ENCODE measurements around the gene UPK1B.
"Not testable (repeated sequence)": the region's sequence is repeated elsewhere in the genome, so short reads cannot be mapped to it uniquely, and the experiment has no call there.

UPK1B gene

GRCh38 chr3:119173325-119173724 is at the start of gene UPK1B:
Gene UPK1B (plus strand): TSS chr3:119173598. CDS start chr3:119186742, 13,144 bp downstream.
- DNase-seq (ENCODE audit: insufficient read length, low spot score): no peak
- no peak for TF ChIP-seq POLR2A (IDR thresholded peaks at IDR 0.05; ENCODE audit: low read depth, low read length)
- no peak for FAIRE-seq

- DNase-seq (ENCODE audit: insufficient read length, low spot score) (no peak), FAIRE-seq (no peak)
- no peak for TF ChIP-seq POLR2A (IDR thresholded peaks at IDR 0.05; ENCODE audit: low read depth, low read length)
Measured at GRCh38 chr3:119125342-119125741, 48.1 kb upstream of the UPK1B start.

DNA sequence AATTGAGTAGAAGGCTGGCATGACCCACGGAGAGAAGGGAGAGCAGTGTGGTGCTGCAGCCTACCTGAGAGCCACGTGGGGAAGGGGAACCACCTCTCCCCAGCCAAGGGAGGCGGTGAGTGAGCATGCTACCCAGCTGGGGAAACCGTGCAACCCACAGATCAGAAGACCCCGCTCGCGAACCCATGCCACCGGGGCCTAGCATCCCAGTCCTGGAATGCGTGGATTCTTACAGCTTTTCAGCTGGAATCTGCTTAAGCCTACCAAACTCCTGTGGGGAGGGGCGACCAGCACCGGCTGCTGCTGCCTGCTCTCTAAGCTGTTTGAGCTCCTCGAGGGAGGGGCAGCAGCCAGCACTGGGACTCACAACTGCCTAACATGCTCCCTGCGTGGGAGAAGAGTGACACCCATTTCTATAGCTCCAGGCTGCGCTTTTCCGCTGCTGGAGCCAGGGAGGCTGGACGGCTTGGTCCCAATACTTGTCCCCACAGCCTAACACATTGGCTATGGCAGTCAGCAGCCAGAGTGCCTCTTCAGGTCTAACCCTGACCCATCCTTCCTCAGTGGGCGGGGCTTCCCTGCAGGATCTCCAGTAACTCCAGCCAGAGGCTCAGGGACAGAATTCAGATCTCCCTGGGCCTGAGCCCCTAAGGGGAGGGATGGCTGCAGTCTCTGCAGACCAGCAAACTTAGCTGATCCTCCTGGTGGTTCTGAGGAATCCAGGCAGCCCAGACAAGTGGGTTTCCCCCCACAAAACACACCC is 47.5 kb upstream of the UPK1B start:
- no peak for FAIRE-seq

DNA sequence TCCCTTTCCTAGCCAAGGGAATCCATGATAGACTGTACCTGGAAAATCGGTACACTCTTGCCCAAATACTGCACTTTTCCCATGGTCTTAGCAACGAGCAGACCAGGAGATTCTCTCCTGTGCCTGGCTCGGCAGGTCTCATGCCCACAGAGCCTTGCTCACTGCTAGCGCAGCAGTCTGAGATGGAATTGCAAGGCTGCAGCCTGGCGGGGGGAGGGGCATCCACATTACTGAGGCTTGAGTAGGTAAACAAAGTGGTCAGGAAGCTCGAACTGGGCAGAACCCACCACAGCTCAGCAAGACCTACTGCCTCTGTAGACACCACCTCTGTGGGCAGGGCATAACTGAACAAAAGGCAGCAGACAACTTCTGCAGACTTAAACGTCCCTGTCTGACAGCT is 43.1 kb upstream of the UPK1B start:
- not testable (repeated sequence) for DNase-seq (ENCODE audit: insufficient read length, low spot score); FAIRE-seq

More for the DNA sequence above, 47.5 kb upstream of the UPK1B start:
- DNase-seq (ENCODE audit: insufficient read length, low spot score): no peak
- no peak for TF ChIP-seq POLR2A (IDR thresholded peaks at IDR 0.05; ENCODE audit: low read depth, low read length)

GRCh38 chr3:119132291-119132690 is 41.1 kb upstream of the UPK1B start:
- DNase-seq (ENCODE audit: insufficient read length, low spot score): not testable (repeated sequence)

DNA sequence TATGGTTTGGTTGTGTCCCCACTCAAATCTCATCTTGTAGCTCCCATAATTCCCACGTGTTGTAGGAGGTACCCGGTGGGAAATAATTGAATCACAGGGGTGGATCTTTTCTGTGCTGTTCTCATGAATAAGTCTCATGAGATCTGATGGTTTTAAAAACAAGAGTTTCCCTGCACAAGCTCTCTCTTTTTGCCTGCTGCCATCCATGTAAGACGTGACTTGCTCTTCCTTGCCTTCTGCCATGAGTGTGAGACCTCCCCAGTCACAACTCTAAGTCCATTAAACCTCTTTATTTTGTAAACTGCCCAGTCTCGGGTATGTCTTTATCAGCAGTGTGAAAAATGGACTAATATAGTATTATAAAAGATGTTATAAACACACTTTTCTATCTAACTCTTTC is 34.0 kb upstream of the UPK1B start:
- DNase-seq (ENCODE audit: insufficient read length, low spot score); FAIRE-seq: not testable (repeated sequence)

More at GRCh38 chr3:119132291-119132690, 41.1 kb upstream of the UPK1B start:
- not testable (repeated sequence) for FAIRE-seq

GRCh38 chr3:119140466-119140865 is 32.9 kb upstream of the UPK1B start:
- FAIRE-seq: no peak
- no peak for TF ChIP-seq POLR2A (IDR thresholded peaks at IDR 0.05; ENCODE audit: low read depth, low read length)
- no peak for DNase-seq (ENCODE audit: insufficient read length, low spot score)

- DNase-seq (ENCODE audit: insufficient read length, low spot score) (no peak), FAIRE-seq (no peak)
- no peak for TF ChIP-seq POLR2A (IDR thresholded peaks at IDR 0.05; ENCODE audit: low read depth, low read length)
Measured at GRCh38 chr3:119145128-119145499, 28.3 kb upstream of the UPK1B start.

DNA sequence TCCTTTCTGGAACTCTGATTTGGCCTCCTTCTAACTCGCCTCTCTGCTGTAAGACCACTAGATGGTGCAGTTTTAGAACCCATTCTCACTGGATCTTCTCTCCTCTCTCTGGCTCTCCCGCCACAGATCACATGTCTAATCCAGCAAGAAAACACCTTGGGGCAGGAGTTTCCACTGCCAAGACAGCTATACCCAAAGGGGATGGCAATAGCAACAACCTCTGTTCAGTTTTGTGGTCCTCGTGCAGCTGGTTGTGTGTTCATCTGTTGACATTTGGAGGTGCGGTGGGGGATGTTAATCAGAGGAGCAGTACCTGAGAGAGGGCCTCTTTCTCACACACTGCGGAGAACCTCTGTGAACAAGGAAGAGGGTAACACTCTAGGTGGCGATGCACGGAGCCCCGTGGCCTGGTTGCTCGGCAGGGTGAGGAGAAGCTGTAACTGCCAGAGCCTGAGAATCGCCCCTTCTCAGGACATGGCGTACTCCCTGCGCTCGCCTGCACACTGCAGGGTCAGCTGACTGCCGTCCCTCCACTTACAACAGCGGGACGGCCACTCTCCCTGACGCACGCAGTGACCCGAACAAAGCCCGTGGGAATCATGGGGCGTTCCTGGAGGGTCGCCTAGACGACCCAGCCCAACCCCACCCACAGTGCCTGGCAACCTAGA is 27.8 kb upstream of the UPK1B start, which contains the start of gene TEX55:
Gene TEX55 (plus strand): TSS at position 666 of the 668 bp plus-strand sequence. CDS start 25 bp downstream, outside the sequence.
- DNase-seq (ENCODE audit: insufficient read length, low spot score) (peak; percentile 48), FAIRE-seq (peak; percentile 90)
- no peak for TF ChIP-seq POLR2A (IDR thresholded peaks at IDR 0.05; ENCODE audit: low read depth, low read length)

GRCh38 chr3:119146578-119147375 is 26.6 kb upstream of the UPK1B start:
- no peak for TF ChIP-seq POLR2A (IDR thresholded peaks at IDR 0.05; ENCODE audit: low read depth, low read length)
- FAIRE-seq (no peak), DNase-seq (ENCODE audit: insufficient read length, low spot score) (no peak)

- DNase-seq (ENCODE audit: insufficient read length, low spot score) (no peak), FAIRE-seq (no peak)
- no peak for TF ChIP-seq POLR2A (IDR thresholded peaks at IDR 0.05; ENCODE audit: low read depth, low read length)
Measured at GRCh38 chr3:119147494-119147893, 25.9 kb upstream of the UPK1B start.

GRCh38 chr3:119148493-119149180 is 24.8 kb upstream of the UPK1B start:
- FAIRE-seq (peak; percentile 33), DNase-seq (ENCODE audit: insufficient read length, low spot score) (no peak)
- no peak for TF ChIP-seq POLR2A (IDR thresholded peaks at IDR 0.05; ENCODE audit: low read depth, low read length)

DNA sequence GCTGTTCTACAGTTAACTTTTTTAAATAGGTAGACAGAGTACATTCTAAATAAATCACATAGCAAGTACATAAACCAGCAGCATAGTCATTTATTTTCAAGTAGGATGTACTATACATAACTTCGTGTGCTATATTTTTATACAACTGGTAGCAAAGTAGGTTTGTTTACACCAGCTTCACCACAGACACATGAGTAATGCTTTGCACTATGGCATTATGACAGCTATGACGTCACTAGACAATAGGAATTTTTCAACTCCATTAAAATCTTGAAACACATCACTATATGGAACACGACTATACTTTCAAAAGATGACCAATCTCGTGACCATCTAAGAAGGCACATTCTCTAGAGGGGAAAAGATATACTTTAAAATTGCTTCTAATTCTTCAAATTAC is 23.9 kb upstream of the UPK1B start:
- no peak for TF ChIP-seq POLR2A (IDR thresholded peaks at IDR 0.05; ENCODE audit: low read depth, low read length)
- DNase-seq (ENCODE audit: insufficient read length, low spot score) (no peak), FAIRE-seq (no peak)

DNA sequence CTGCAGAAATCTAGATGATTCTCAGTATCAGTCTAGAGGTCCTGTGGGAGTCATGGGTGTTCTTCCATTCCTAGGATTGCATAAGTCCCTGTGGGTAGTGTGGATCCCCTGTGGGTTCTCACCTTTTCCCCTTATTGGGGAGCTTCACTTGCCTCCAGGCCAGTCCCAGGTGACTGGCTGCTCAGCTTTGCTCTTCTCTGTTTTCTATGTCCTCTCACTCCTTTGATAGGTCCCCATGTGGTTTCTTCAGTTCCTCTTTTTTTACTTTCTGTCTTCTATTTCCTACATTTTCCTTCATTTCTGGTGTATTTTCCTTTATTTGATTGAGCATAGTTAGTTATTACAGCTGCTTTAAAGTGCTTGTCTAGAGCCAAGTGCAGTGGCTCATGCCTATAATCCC is 16.5 kb upstream of the UPK1B start:
- no peak for TF ChIP-seq POLR2A (IDR thresholded peaks at IDR 0.05; ENCODE audit: low read depth, low read length)
- no peak for FAIRE-seq
- no peak for DNase-seq (ENCODE audit: insufficient read length, low spot score)

All from H54 (cell line).